SU-DHL-6 (cell line): ENCODE data around the gene PLEKHG2.

Experiments used
- H2AFZ ChIP-seq: fragments of 200-600 bp; sonication (generic); 2 replicates; pipeline ENCODE4 v1.6.1; 2014; ENCODE audit warnings: low read depth, mild to moderate bottlenecking, moderate library complexity, mixed read lengths, antibody characterized with exemption, low read length; ENCODE audit not compliant: severe bottlenecking
- H3F3A ChIP-seq: fragments of 200-600 bp; shearing (Covaris generic); 2 replicates; pipeline ENCODE4 v1.6.0; 2016; ENCODE audit warnings: antibody characterized with exemption, mild to moderate bottlenecking; ENCODE audit not compliant: insufficient read depth
- H3K27ac ChIP-seq: fragments of 200-600 bp; sonication (generic); 2 replicates; pipeline ENCODE4 v1.5.1; 2016; ENCODE audit warnings: low read depth, mild to moderate bottlenecking, low read length, moderate library complexity, mixed read lengths
- H3K27me3 ChIP-seq: fragments of 200-600 bp; sonication (generic), shearing (Covaris generic); 2 replicates; pipeline ENCODE4 v1.6.0; 2014; ENCODE audit warnings: mild to moderate bottlenecking, low read length
- H3K36me3 ChIP-seq: fragments of 200-600 bp; sonication (generic); 2 replicates; pipeline ENCODE4 v1.6.1; 2014; ENCODE audit warnings: mild to moderate bottlenecking, low read length, mixed read lengths
- H3K4me2 ChIP-seq: fragments of 300-600, 200-600 bp; shearing (Covaris generic), sonication (generic); 2 replicates; pipeline ENCODE4 v1.6.0; 2014; ENCODE audit warnings: low read length, low read depth, mild to moderate bottlenecking; ENCODE audit not compliant: poor library complexity, severe bottlenecking
- H3K4me3 ChIP-seq: fragments of 200-600 bp; sonication (generic); 2 replicates; pipeline ENCODE4 v1.5.1; 2014; ENCODE audit warnings: antibody characterized with exemption, low read length, mild to moderate bottlenecking, mixed read lengths; ENCODE audit not compliant: insufficient read depth, poor library complexity, severe bottlenecking
- H3K79me2 ChIP-seq: fragments of 200-600 bp; sonication (generic); 2 replicates; pipeline ENCODE4 v1.6.1; 2014; ENCODE audit warnings: mild to moderate bottlenecking, low read length, moderate library complexity; ENCODE audit not compliant: insufficient read depth
- H3K9ac ChIP-seq: fragments of 200-600 bp; sonication (generic); 2 replicates; pipeline ENCODE4 v1.7.0; 2014; ENCODE audit warnings: mild to moderate bottlenecking, low read length
- H3K9me2 ChIP-seq: fragments of 200-600 bp; sonication (generic); replicated peaks from 2 replicates; pipeline ENCODE4 v1.6.1; 2014; ENCODE audit warnings: low read length; ENCODE audit not compliant: insufficient read depth
- H3K9me3 ChIP-seq: fragments of 200-600 bp; sonication (generic); 2 replicates; pipeline ENCODE4 v1.6.1; 2014; ENCODE audit warnings: low read length, mixed read lengths; ENCODE audit not compliant: insufficient read depth
- H4K20me1 ChIP-seq: fragments of 200-600 bp; sonication (generic); 2 replicates; pipeline ENCODE4 v1.6.1; 2014; ENCODE audit warnings: low read depth, mild to moderate bottlenecking, antibody characterized with exemption, low read length, moderate library complexity, mixed read lengths
- EZH2phosphoT487 ChIP-seq: fragments of 200-600 bp; sonication (generic), shearing (Covaris generic); conservative IDR thresholded peaks from 2 replicates; pipeline ENCODE4 v1.6.1; 2018; ENCODE audit warnings: mild to moderate bottlenecking, antibody characterized with exemption, low read length, moderate library complexity, mixed read lengths
- TF ChIP-seq, protein P1 (sequence below): fragments of 200-600 bp; sonication (generic); IDR thresholded peaks from one replicate; pipeline ENCODE4 v1.5.1; 2017; ENCODE audit warnings: antibody characterized with exemption, mild to moderate bottlenecking, low read length, moderate library complexity; ENCODE audit not compliant: insufficient read depth, poor library complexity, severe bottlenecking

Gene PLEKHG2

DNA sequence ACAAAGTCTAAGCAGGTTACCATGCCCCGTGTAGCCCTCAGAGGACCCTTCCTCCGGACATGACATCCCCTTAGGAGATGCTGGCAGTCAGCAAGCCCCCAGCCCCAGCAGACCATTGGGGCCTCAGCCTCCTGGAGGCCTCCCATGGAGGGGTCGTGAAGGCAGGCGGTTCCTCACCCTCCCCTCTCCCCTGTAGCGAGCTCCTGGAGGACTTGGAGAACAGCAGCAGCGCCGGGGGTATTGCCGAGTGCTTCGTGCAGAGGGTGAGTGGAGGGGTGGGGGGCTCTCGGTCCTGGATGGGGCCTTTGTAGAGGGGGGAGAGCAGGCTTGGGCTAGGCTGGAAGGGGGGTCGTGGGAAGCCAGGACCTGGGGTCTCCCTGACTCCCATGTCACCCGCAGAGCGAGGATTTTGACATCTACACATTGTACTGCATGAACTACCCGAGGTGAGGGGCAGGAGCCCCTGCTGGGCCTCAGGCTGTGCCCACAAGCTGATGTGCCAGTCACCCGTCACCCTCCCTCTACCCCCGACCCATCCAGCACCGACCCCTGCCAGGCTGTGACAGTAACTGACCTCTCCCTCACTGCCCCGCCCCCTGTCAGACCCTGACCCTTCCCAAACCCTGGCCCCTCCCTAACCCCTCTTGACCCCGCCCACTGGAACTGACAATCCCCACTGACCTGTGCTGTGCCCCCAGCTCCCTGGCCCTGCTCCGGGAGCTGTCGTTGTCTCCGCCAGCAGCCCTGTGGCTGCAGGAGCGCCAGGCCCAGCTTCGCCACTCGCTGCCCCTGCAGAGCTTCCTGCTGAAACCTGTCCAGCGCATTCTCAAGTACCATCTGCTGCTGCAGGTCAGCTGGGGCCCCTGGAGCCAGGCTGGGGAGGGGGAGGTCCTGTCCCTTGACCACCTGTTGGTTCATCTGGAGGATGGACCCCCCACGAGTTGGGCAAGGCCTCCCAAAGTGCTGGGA, 4.0 kb downstream of the PLEKHG2 start:
- Histone ChIP-seq H3K9ac (no peak overlapping the region), H4K20me1 (no peaks in the 10 kb centered on the region), H3K9me2 (no peaks in the 10 kb centered on the region), H3F3A (peaks cover 5% of the 10 kb centered on the region), H3K27me3 (no peaks in the 10 kb centered on the region), H3K4me2 (no peak overlapping the region), H3K27ac (no peak overlapping the region), H3K79me2 (peaks cover 6% of the 10 kb centered on the region), H2AFZ (no peak overlapping the region), H3K9me3 (no peaks in the 10 kb centered on the region), H3K36me3 (no peaks in the 10 kb centered on the region), H3K4me3 (no peak overlapping the region)
- TF ChIP-seq, protein P1, sequence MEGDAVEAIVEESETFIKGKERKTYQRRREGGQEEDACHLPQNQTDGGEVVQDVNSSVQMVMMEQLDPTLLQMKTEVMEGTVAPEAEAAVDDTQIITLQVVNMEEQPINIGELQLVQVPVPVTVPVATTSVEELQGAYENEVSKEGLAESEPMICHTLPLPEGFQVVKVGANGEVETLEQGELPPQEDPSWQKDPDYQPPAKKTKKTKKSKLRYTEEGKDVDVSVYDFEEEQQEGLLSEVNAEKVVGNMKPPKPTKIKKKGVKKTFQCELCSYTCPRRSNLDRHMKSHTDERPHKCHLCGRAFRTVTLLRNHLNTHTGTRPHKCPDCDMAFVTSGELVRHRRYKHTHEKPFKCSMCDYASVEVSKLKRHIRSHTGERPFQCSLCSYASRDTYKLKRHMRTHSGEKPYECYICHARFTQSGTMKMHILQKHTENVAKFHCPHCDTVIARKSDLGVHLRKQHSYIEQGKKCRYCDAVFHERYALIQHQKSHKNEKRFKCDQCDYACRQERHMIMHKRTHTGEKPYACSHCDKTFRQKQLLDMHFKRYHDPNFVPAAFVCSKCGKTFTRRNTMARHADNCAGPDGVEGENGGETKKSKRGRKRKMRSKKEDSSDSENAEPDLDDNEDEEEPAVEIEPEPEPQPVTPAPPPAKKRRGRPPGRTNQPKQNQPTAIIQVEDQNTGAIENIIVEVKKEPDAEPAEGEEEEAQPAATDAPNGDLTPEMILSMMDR: no peak
- no peak for TF ChIP-seq EZH2phosphoT487

GRCh38 chr19:39417463-39418181, 5.2 kb downstream of the PLEKHG2 start:
- no peaks in the 10 kb centered on the region for H3K9me3 ChIP-seq
- H2AFZ ChIP-seq: no peak overlapping the region
- peaks cover 6% of the 10 kb centered on the region for H3K79me2 ChIP-seq
- no peaks in the 10 kb centered on the region for H3K36me3 ChIP-seq
- H3K9me2 ChIP-seq: no peaks in the 10 kb centered on the region
- H4K20me1 ChIP-seq: no peaks in the 10 kb centered on the region
- no peak overlapping the region for H3K9ac ChIP-seq
- no peak overlapping the region for H3K4me2 ChIP-seq
- H3K27ac ChIP-seq: no peak overlapping the region
- H3K27me3 ChIP-seq: no peaks in the 10 kb centered on the region
- no peaks in the 10 kb centered on the region for H3F3A ChIP-seq
- TF ChIP-seq, protein P1: no peak
- no peak for TF ChIP-seq EZH2phosphoT487
- no peak overlapping the region for H3K4me3 ChIP-seq

DNA sequence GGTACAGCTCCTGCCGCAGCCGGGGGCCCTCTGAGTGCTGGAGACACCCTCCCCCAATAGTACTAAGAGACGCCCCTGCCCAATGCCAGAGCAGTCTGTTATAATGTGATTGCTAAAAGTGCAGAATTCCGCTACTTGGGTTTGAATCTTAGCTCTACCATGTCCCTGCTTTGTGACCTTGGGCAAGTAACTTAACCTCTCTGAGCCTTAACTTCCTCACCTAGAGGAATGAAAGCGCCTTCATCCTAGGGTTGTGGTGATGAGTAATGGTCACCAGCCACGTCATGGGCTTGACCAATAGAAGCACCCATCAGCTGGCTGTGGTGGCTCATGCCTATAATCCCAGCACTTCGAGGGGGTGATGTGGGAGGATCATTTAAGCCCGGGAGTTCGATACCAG, 6.5 kb downstream of the PLEKHG2 start:
- Histone ChIP-seq H3K79me2 (no peaks in the 10 kb centered on the region; the same call in 1 of the 2 replicates), H3K4me3 (no peak overlapping the region), H3K27ac (no peak overlapping the region), H3F3A (no peaks in the 10 kb centered on the region), H3K27me3 (no peaks in the 10 kb centered on the region), H3K9me3 (no peaks in the 10 kb centered on the region), H3K9me2 (no peaks in the 10 kb centered on the region), H3K4me2 (no peak overlapping the region), H2AFZ (no peak overlapping the region), H3K9ac (no peak overlapping the region), H3K36me3 (no peaks in the 10 kb centered on the region), H4K20me1 (no peaks in the 10 kb centered on the region)
- TF ChIP-seq EZH2phosphoT487: no peak
- TF ChIP-seq, protein P1: no peak
